SU-DHL-6 (cell line): ENCODE measurements around the gene MRPS10.
"Not testable (repeated sequence)": the region's sequence is repeated elsewhere in the genome, so short reads cannot be mapped to it uniquely, and the experiment has no call there.

ENCODE experiments used
- H2AFZ ChIP-seq: fragments of 200-600 bp; sonication (generic); 2 replicates; pipeline ENCODE4 v1.6.1; 2014; ENCODE audit warnings: low read depth, mild to moderate bottlenecking, moderate library complexity, mixed read lengths, antibody characterized with exemption, low read length; ENCODE audit not compliant: severe bottlenecking
- H3F3A ChIP-seq: fragments of 200-600 bp; shearing (Covaris generic); 2 replicates; pipeline ENCODE4 v1.6.0; 2016; ENCODE audit warnings: antibody characterized with exemption, mild to moderate bottlenecking; ENCODE audit not compliant: insufficient read depth
- H3K27ac ChIP-seq: fragments of 200-600 bp; sonication (generic); 2 replicates; pipeline ENCODE4 v1.5.1; 2016; ENCODE audit warnings: low read depth, mild to moderate bottlenecking, low read length, moderate library complexity, mixed read lengths
- H3K27me3 ChIP-seq: fragments of 200-600 bp; sonication (generic), shearing (Covaris generic); 2 replicates; pipeline ENCODE4 v1.6.0; 2014; ENCODE audit warnings: mild to moderate bottlenecking, low read length
- H3K36me3 ChIP-seq: fragments of 200-600 bp; sonication (generic); 2 replicates; pipeline ENCODE4 v1.6.1; 2014; ENCODE audit warnings: mild to moderate bottlenecking, low read length, mixed read lengths
- H3K4me2 ChIP-seq: fragments of 300-600, 200-600 bp; shearing (Covaris generic), sonication (generic); 2 replicates; pipeline ENCODE4 v1.6.0; 2014; ENCODE audit warnings: low read length, low read depth, mild to moderate bottlenecking; ENCODE audit not compliant: poor library complexity, severe bottlenecking
- H3K4me3 ChIP-seq: fragments of 200-600 bp; sonication (generic); 2 replicates; pipeline ENCODE4 v1.5.1; 2014; ENCODE audit warnings: antibody characterized with exemption, low read length, mild to moderate bottlenecking, mixed read lengths; ENCODE audit not compliant: insufficient read depth, poor library complexity, severe bottlenecking
- H3K79me2 ChIP-seq: fragments of 200-600 bp; sonication (generic); 2 replicates; pipeline ENCODE4 v1.6.1; 2014; ENCODE audit warnings: mild to moderate bottlenecking, low read length, moderate library complexity; ENCODE audit not compliant: insufficient read depth
- H3K9ac ChIP-seq: fragments of 200-600 bp; sonication (generic); 2 replicates; pipeline ENCODE4 v1.7.0; 2014; ENCODE audit warnings: mild to moderate bottlenecking, low read length
- H3K9me2 ChIP-seq: fragments of 200-600 bp; sonication (generic); replicated peaks from 2 replicates; pipeline ENCODE4 v1.6.1; 2014; ENCODE audit warnings: low read length; ENCODE audit not compliant: insufficient read depth
- H3K9me3 ChIP-seq: fragments of 200-600 bp; sonication (generic); 2 replicates; pipeline ENCODE4 v1.6.1; 2014; ENCODE audit warnings: low read length, mixed read lengths; ENCODE audit not compliant: insufficient read depth
- H4K20me1 ChIP-seq: fragments of 200-600 bp; sonication (generic); 2 replicates; pipeline ENCODE4 v1.6.1; 2014; ENCODE audit warnings: low read depth, mild to moderate bottlenecking, antibody characterized with exemption, low read length, moderate library complexity, mixed read lengths
- EZH2phosphoT487 ChIP-seq: fragments of 200-600 bp; sonication (generic), shearing (Covaris generic); conservative IDR thresholded peaks from 2 replicates; pipeline ENCODE4 v1.6.1; 2018; ENCODE audit warnings: mild to moderate bottlenecking, antibody characterized with exemption, low read length, moderate library complexity, mixed read lengths
- TF ChIP-seq, protein P1 (sequence below): fragments of 200-600 bp; sonication (generic); IDR thresholded peaks from one replicate; pipeline ENCODE4 v1.5.1; 2017; ENCODE audit warnings: antibody characterized with exemption, mild to moderate bottlenecking, low read length, moderate library complexity; ENCODE audit not compliant: insufficient read depth, poor library complexity, severe bottlenecking

Gene MRPS10

DNA sequence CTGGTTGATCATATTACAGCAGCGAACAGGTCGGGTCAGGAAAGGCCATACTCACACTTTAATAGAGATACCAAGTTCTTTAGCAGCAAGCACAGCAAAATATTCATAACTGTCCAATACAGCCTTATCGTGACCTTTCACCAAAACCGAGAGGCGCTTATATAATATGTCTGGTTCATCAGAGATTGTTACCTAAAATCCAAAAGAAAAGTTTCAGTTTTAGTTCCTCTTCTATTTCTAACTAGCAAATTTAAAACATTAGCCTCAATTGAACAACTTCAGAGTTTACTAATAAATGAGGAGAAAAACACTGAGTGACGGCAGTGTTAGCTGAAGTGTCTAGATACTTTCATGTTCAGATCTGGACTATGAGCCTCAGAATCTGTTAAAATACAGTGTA, 5.9 kb downstream of the MRPS10 start:
- TF ChIP-seq EZH2phosphoT487 = no peak
- TF ChIP-seq, protein P1, sequence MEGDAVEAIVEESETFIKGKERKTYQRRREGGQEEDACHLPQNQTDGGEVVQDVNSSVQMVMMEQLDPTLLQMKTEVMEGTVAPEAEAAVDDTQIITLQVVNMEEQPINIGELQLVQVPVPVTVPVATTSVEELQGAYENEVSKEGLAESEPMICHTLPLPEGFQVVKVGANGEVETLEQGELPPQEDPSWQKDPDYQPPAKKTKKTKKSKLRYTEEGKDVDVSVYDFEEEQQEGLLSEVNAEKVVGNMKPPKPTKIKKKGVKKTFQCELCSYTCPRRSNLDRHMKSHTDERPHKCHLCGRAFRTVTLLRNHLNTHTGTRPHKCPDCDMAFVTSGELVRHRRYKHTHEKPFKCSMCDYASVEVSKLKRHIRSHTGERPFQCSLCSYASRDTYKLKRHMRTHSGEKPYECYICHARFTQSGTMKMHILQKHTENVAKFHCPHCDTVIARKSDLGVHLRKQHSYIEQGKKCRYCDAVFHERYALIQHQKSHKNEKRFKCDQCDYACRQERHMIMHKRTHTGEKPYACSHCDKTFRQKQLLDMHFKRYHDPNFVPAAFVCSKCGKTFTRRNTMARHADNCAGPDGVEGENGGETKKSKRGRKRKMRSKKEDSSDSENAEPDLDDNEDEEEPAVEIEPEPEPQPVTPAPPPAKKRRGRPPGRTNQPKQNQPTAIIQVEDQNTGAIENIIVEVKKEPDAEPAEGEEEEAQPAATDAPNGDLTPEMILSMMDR = no peak
- Histone ChIP-seq H2AFZ (no peak overlapping the region), H3K27ac (no peak overlapping the region), H3K9ac (no peak overlapping the region), H3K4me3 (no peak overlapping the region), H3K36me3 (peaks cover 43% of the 10 kb centered on the region), H3K9me2 (no peaks in the 10 kb centered on the region), H3K4me2 (no peak overlapping the region), H4K20me1 (no peaks in the 10 kb centered on the region), H3K9me3 (no peaks in the 10 kb centered on the region), H3K79me2 (peaks cover 23% of the 10 kb centered on the region), H3K27me3 (no peaks in the 10 kb centered on the region), H3F3A (peaks cover 17% of the 10 kb centered on the region; the same call in 1 of the 2 replicates)

DNA sequence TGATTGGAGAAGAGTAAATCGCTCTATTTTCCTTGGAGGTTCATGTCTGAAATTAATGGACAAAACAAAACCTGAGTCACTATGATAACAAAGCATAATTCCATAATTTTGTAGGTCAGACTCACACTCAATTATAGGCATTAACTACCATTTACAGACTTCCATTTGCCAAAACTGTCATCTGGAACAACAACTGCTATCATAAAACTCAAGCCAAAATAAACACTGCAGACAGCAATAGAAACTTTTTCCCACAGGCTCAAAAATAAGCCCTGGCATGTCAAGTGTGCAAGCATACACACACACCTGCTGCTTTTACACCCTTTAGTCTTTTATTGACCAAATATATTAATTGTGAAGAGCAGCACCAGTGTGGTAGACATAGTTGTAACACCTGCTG, 7.1 kb downstream of the MRPS10 start:
- H3K79me2 ChIP-seq = peaks cover 11% of the 10 kb centered on the region
- no peak overlapping the region for H3K4me3 ChIP-seq
- no peaks in the 10 kb centered on the region for H4K20me1 ChIP-seq
- TF ChIP-seq, protein P1 = no peak
- TF ChIP-seq EZH2phosphoT487 = no peak
- H3F3A ChIP-seq = peaks cover 14% of the 10 kb centered on the region; the same call in 1 of the 2 replicates
- no peak overlapping the region for H2AFZ ChIP-seq
- no peaks in the 10 kb centered on the region for H3K9me3 ChIP-seq
- peaks cover 43% of the 10 kb centered on the region for H3K36me3 ChIP-seq
- H3K4me2 ChIP-seq = no peak overlapping the region
- H3K27ac ChIP-seq = no peak overlapping the region
- H3K9ac ChIP-seq = no peak overlapping the region
- H3K9me2 ChIP-seq = no peaks in the 10 kb centered on the region
- no peaks in the 10 kb centered on the region for H3K27me3 ChIP-seq

DNA sequence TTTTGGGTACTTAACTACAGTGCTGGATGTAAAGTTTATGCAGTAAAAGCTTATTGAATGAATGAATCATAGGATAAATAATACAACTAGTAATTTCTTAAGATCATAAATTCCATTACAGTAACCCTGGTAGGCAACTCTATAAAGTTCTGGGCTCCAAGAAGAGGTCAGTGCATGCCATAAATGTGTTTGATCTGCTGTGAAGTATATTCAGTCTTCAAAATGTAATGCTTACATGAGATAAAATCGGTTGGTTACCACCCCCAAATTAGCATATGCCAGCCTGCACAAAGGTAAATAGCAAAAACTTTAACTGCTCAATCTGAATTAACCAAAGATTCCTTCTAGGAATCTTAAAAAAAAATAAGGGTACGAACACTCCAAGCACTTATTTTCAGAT, 10.1 kb downstream of the MRPS10 start:
- H3K9me3 ChIP-seq, H3K27ac ChIP-seq, H4K20me1 ChIP-seq, H3F3A ChIP-seq, H3K4me2 ChIP-seq, H3K79me2 ChIP-seq, H3K9ac ChIP-seq, H3K9me2 ChIP-seq, H2AFZ ChIP-seq, H3K27me3 ChIP-seq, H3K4me3 ChIP-seq: not testable (repeated sequence)
- peaks cover 27% of the 10 kb centered on the region for H3K36me3 ChIP-seq

DNA sequence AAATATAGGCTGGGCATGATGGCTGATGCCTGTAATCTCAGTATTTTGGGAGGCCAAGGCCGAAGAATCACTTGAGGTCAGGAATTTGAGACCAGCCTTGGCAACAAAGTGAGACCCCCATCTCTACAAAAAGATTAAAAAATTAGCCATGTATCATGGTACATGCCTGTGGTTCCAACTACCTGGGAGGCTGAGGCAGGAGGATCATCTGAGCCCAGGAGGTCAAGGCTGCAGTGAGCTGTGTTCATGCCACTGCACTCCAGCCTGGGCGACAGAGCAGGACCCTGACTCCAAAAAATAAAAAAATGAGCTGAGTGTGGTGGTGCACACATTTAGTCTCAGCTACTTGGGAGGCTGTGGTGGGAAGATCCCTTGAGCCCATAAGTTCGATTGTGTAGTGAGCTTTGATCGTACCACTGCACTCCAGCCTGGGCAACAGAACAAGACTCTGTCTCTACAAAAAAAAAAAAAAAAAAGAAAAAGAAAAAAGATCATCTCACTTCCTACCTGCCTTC, 12.8 kb downstream of the MRPS10 start:
- no peaks in the 10 kb centered on the region for H3K9me2 ChIP-seq
- no peak overlapping the region for H3K27ac ChIP-seq
- H3K4me2 ChIP-seq = no peak overlapping the region
- no peaks in the 10 kb centered on the region for H3K79me2 ChIP-seq
- TF ChIP-seq, protein P1 = no peak
- TF ChIP-seq EZH2phosphoT487 = no peak
- H3F3A ChIP-seq = 0 out of 2 replicates have a peak, but pooled peaks cover 4% of the 10 kb centered on the region
- no peaks in the 10 kb centered on the region for H3K9me3 ChIP-seq
- peaks cover 16% of the 10 kb centered on the region for H3K36me3 ChIP-seq
- no peaks in the 10 kb centered on the region for H3K27me3 ChIP-seq
- no peak overlapping the region for H3K9ac ChIP-seq
- H3K4me3 ChIP-seq = no peak overlapping the region
- no peaks in the 10 kb centered on the region for H4K20me1 ChIP-seq
- H2AFZ ChIP-seq = no peak overlapping the region
